Endodermal cell (in vitro differentiated cells): Measurements from ENCODE around the gene KRT75. TPM values are rescaled to one million over a fixed set of nuclear protein-coding genes. Genes with fewer than 3 reads are reported as not detected.

Source experiments
- DNase-seq: peaks from one replicate; pipeline ENCODE4 v3.0.0-alpha.2; 2017
- H3K27ac ChIP-seq: 2 replicates; pipeline ENCODE4 v1.5.1; 2013; ENCODE audit warnings: mild to moderate bottlenecking, low read depth, low read length, moderate library complexity
- H3K27me3 ChIP-seq: 2 replicates; pipeline ENCODE4 v1.6.1; 2013; ENCODE audit warnings: mild to moderate bottlenecking, low read length, moderate library complexity; ENCODE audit not compliant: insufficient read depth, control insufficient read depth, poor library complexity, severe bottlenecking
- H3K36me3 ChIP-seq: 2 replicates; pipeline ENCODE4 v1.7.0; 2013; ENCODE audit warnings: mild to moderate bottlenecking, low read length, moderate library complexity; ENCODE audit not compliant: control insufficient read depth, insufficient read depth
- H3K4me1 ChIP-seq: one replicate; pipeline ENCODE4 v1.7.0; 2013; ENCODE audit warnings: low read length; ENCODE audit not compliant: control insufficient read depth, insufficient read depth
- H3K4me3 ChIP-seq: 2 replicates; pipeline ENCODE4 v1.5.1; 2013; ENCODE audit warnings: mild to moderate bottlenecking, low read length, moderate library complexity
- H3K9ac ChIP-seq: 2 replicates; pipeline ENCODE4 v1.6.1; 2013; ENCODE audit warnings: mild to moderate bottlenecking, low read length, moderate library complexity; ENCODE audit not compliant: poor library complexity, severe bottlenecking; ENCODE audit errors: extremely low read depth
- H3K9me3 ChIP-seq: 2 replicates; pipeline ENCODE4 v1.6.1; 2013; ENCODE audit warnings: mild to moderate bottlenecking, low read length, moderate library complexity; ENCODE audit not compliant: control insufficient read depth
- H3K27ac Mint-ChIP-seq: 2 replicates; pipeline ENCODE4 v1.8.0; 2020; ENCODE audit warnings: mixed read lengths
- H3K27me3 Mint-ChIP-seq: 2 replicates; pipeline ENCODE4 v1.8.0; 2021; ENCODE audit warnings: mild to moderate bottlenecking, mixed read lengths; ENCODE audit not compliant: insufficient read depth
- H3K36me3 Mint-ChIP-seq: 2 replicates; pipeline ENCODE4 v1.8.0; 2020; ENCODE audit warnings: low read depth, mixed read lengths
- H3K4me1 Mint-ChIP-seq: 2 replicates; pipeline ENCODE4 v1.8.0; 2020; ENCODE audit warnings: mixed read lengths
- H3K4me3 Mint-ChIP-seq: 2 replicates; pipeline ENCODE4 v1.8.0; 2020; ENCODE audit warnings: mild to moderate bottlenecking, moderate library complexity, mixed read lengths
- H3K9me3 Mint-ChIP-seq: 2 replicates; pipeline ENCODE4 v1.8.0; 2020; ENCODE audit warnings: mild to moderate bottlenecking, mixed read lengths
- CTCF ChIP-seq: fragments of 200-600 bp; sonication (generic); conservative IDR thresholded peaks from 2 replicates; pipeline ENCODE4 v1.5.0; 2021; ENCODE audit warnings: antibody characterized with exemption, mild to moderate bottlenecking
- WGBS, 2 experiments: methylation state at CpG; one replicate each; pipeline versions ENCODE4 v1.1.5 to v1.1.7; 2013; ENCODE audit warnings: missing lambda C conversion rate in 2 of 2, mixed read lengths in 1 of 2; ENCODE audit not compliant: insufficient coverage in 1 of 2, insufficient read length in 1 of 2; 5-methylcytosine and 5-hydroxymethylcytosine counted together
- total RNA-seq, 2 donors: library from RNA; stranded (reverse); fragmentation: NEBNext Ultra II Directional in 1 of 2; extraction: Animal tissue kit (Norgen Biotek cat#: 25700) in 1 of 2; gene quantifications; 2 replicates in 1 of 2; 3 replicates in 1 of 2; pipeline ENCODE4 v1.2.1, GENCODE V29; 2021

The KRT75 gene
- total RNA-seq, 2 donors from 2014 or later, result not detected

- Histone ChIP-seq H3K4me3 (no peak overlapping the region), H3K36me3 (no peaks in the 10 kb centered on the region), H3K27me3 (no peaks in the 10 kb centered on the region), H3K4me1 (no peaks in the 10 kb centered on the region), H3K27ac (no peak overlapping the region), H3K9ac (no peak overlapping the region), H3K9me3 (no peaks in the 10 kb centered on the region)
- no peak for DNase-seq
- Mint-ChIP-seq H3K36me3 (no peaks in the 10 kb centered on the region), H3K9me3 (peaks cover 3% of the 10 kb centered on the region), H3K4me1 (peaks cover 8% of the 10 kb centered on the region), H3K27me3 (peaks cover 7% of the 10 kb centered on the region), H3K27ac (no peak overlapping the region), H3K4me3 (no peak overlapping the region)
- 84 to 85% methylated on average over 3 to 5 of the region's 5 CpGs for WGBS, 2 experiments
- TF ChIP-seq CTCF, result no peak
These were observed 19.2 kb downstream of the KRT75 start for GRCh38 chr12:52414936-52415335.

GRCh38 chr12:52413782-52414345 lies 20.3 kb downstream of the KRT75 start:
- Mint-ChIP-seq H3K9me3 (peaks cover 3% of the 10 kb centered on the region), H3K27ac (no peak overlapping the region), H3K4me1 (peaks cover 8% of the 10 kb centered on the region), H3K27me3 (peaks cover 7% of the 10 kb centered on the region), H3K4me3 (no peak overlapping the region), H3K36me3 (no peaks in the 10 kb centered on the region)
- no peaks in the 10 kb centered on the region for H3K36me3 ChIP-seq
- H3K9me3 ChIP-seq, result no peaks in the 10 kb centered on the region
- no peak overlapping the region for H3K9ac ChIP-seq
- 87 to 89% methylated on average over 5 to 8 of the region's 8 CpGs for WGBS, 2 experiments
- H3K4me1 ChIP-seq, result no peaks in the 10 kb centered on the region
- TF ChIP-seq CTCF, result peak; percentile 67
- peak; percentile 83 for DNase-seq
- no peak overlapping the region for H3K27ac ChIP-seq
- H3K27me3 ChIP-seq, result no peaks in the 10 kb centered on the region
- H3K4me3 ChIP-seq, result no peak overlapping the region

- Histone ChIP-seq H3K9ac (no peak overlapping the region), H3K27ac (no peak overlapping the region), H3K36me3 (no peaks in the 10 kb centered on the region), H3K27me3 (no peaks in the 10 kb centered on the region), H3K4me1 (no peaks in the 10 kb centered on the region), H3K9me3 (no peaks in the 10 kb centered on the region), H3K4me3 (no peak overlapping the region)
- WGBS, 2 experiments, result 85 to 100% methylated on average over 2 to 4 of the region's 4 CpGs
- no peak for TF ChIP-seq CTCF
- H3K27me3 Mint-ChIP-seq, result peaks cover 12% of the 10 kb centered on the region
- H3K4me3 Mint-ChIP-seq, result no peak overlapping the region
- H3K4me1 Mint-ChIP-seq, result peaks cover 8% of the 10 kb centered on the region
- H3K9me3 Mint-ChIP-seq, result peaks cover 8% of the 10 kb centered on the region
- DNase-seq, result no peak
- no peaks in the 10 kb centered on the region for H3K36me3 Mint-ChIP-seq
- H3K27ac Mint-ChIP-seq, result no peak overlapping the region
These were observed 21.0 kb downstream of the KRT75 start for GRCh38 chr12:52413202-52413601.
